GM23248 (cell line): ENCODE measurements around the gene TNS3.

Experiments used
- EZH2 ChIP-seq: fragments of 200-600 bp; sonication (generic); IDR thresholded peaks from 2 replicates; pipeline ENCODE4 v1.6.1; 2018; ENCODE audit warnings: antibody characterized with exemption, mild to moderate bottlenecking; ENCODE audit not compliant: insufficient read depth, poor library complexity, severe bottlenecking
- EZH2phosphoT487 ChIP-seq: fragments of 200-600 bp; sonication (generic); IDR thresholded peaks from 2 replicates; pipeline ENCODE4 v1.6.1; 2018; ENCODE audit warnings: antibody characterized with exemption, moderate library complexity, mild to moderate bottlenecking, low read depth; ENCODE audit not compliant: insufficient read depth

DNA sequence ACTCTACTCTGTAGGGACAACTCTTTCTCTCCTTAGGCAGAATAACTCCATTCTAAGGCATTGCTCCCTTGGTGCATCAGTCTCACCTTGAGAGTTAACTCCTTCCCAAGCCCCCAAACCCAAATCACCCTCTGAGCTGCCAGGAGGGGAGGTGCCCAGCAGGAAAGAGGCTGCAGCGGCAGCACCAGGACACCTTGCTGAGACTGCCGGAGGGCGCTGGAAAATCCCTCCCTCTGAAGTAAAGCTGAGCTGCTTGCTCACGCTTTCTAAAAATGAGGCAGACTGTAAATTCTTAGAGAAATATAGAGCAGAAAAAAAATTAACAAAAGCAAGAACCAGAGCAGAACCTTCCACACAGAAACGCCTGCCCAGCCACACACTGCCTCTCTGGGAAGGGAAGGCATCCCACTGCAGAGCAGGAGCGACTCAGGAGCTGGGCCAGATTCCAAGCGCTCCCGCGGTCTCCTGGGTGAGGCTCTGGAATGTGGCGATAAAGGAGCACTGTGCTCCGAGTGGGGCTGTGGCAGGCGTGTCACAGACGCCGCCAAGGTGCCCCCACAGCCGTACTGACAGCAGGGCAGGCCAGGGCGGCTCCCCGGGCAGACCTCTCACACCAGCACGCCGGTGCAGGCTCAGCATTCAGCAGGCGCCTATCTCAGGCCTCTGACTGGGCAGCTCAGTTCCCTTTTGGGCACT is 202.1 kb downstream of the TNS3 start:
- TF ChIP-seq EZH2, result no peak
- no peak for TF ChIP-seq EZH2phosphoT487
